Right lobe of liver (tissue), 6 donors: ENCODE results near the gene OSBPL5. TPM values are rescaled to one million over a fixed set of nuclear protein-coding genes. Genes with fewer than 3 reads are reported as not detected.

Source experiments
- ATAC-seq, 4 donors: fragments of 200-7000 bp; cut with Tn5 transposase; one replicate each; pipeline ENCODE4 v1.9.1; 2020; ENCODE audit warnings: mild to moderate bottlenecking in 4 of 4, moderate library complexity in 4 of 4
- DNase-seq, 3 donors: peaks; one replicate each; pipeline ENCODE4 v3.0.0-alpha.2; 2020
- H3K27ac ChIP-seq, 3 donors: fragments of 200-600 bp; one replicate each; pipeline ENCODE4 v1.8.0; 2022
- H3K27me3 ChIP-seq, 2 donors: fragments of 200-600 bp; one replicate each; pipeline ENCODE4 v1.8.0; 2022
- H3K36me3 ChIP-seq, 4 donors: fragments of 200-600 bp; sonication (generic) in 1 of 4; one replicate each; pipeline versions ENCODE4 v1.5.1 to v1.8.0; 2017 to 2022; ENCODE audit warnings: control low read depth in 1 of 4
- H3K4me1 ChIP-seq, 4 donors: fragments of 200-600 bp; sonication (generic) in 1 of 4; one replicate each; pipeline versions ENCODE4 v1.5.1 to v1.8.0; 2017 to 2022; ENCODE audit warnings: control low read depth in 1 of 4
- H3K4me3 ChIP-seq, 3 donors: fragments of 200-600 bp; one replicate each; pipeline ENCODE4 v1.8.0; 2022
- H3K9me3 ChIP-seq, 4 donors: fragments of 200-600 bp; sonication (generic) in 1 of 4; one replicate each; pipeline versions ENCODE4 v1.5.1 to v1.8.0; 2017 to 2022; ENCODE audit warnings: control low read depth in 1 of 4
- POLR2A ChIP-seq: fragments of 450-650 bp; IDR thresholded peaks from one replicate; pipeline ENCODE4 v1.6.1; 2017; ENCODE audit warnings: antibody characterized with exemption, mild to moderate bottlenecking
- WGBS: methylation state at CpG from one replicate; pipeline ENCODE4 v1.1.6; 2018; ENCODE audit warnings: low coverage, low lambda C conversion rate; ENCODE audit not compliant: insufficient coverage; ENCODE audit errors: missing lambda C conversion rate; 5-methylcytosine and 5-hydroxymethylcytosine counted together
- intact Hi-C, 2 donors: fragments of 100-400 bp; cut with DNase I; formaldehyde crosslinking; loops; one replicate each; pipeline versions ENCODE4 v1.11.2 to v1.14.1; 2022
- total RNA-seq, 6 experiments: library from RNA; depleted of rRNA in 2 of 6; stranded (reverse); fragments of >200 nt in 2 of 6; fragmentation: NEBNext Ultra II Directional in 3 of 6; extraction: Animal tissue kit (Norgen Biotek cat#: 25700) in 3 of 6; gene quantifications; one replicate each; pipeline versions ENCODE4 v1.1.0 to v1.2.4, GENCODE V29; 2016 to 2023
- TF ChIP-seq, protein P1 (sequence below), 4 donors: fragments of 200-600 bp in 3 of 4; fragments of 450-650 bp in 1 of 4; IDR thresholded peaks; one replicate each; pipeline versions ENCODE4 v1.5.1 to v1.8.0; 2016 to 2022; ENCODE audit warnings: antibody characterized with exemption in 4 of 4, mild to moderate bottlenecking in 2 of 4
- donor health status: DM: no; HTN: yes; CAD: no.
- donor health status: DM: no; HTN: no; CAD: no.
- donor health status: DM: no; HTN: no; CAD: no.
- donor health status: DM: no; HTN: yes; CAD: no.
- donor health status: DM: no; HTN: yes; CAD: no.

Gene OSBPL5
- total RNA-seq, 6 experiments from 2014 or later, result 2.2 to 6.3 (median 3.4) TPM

DNA sequence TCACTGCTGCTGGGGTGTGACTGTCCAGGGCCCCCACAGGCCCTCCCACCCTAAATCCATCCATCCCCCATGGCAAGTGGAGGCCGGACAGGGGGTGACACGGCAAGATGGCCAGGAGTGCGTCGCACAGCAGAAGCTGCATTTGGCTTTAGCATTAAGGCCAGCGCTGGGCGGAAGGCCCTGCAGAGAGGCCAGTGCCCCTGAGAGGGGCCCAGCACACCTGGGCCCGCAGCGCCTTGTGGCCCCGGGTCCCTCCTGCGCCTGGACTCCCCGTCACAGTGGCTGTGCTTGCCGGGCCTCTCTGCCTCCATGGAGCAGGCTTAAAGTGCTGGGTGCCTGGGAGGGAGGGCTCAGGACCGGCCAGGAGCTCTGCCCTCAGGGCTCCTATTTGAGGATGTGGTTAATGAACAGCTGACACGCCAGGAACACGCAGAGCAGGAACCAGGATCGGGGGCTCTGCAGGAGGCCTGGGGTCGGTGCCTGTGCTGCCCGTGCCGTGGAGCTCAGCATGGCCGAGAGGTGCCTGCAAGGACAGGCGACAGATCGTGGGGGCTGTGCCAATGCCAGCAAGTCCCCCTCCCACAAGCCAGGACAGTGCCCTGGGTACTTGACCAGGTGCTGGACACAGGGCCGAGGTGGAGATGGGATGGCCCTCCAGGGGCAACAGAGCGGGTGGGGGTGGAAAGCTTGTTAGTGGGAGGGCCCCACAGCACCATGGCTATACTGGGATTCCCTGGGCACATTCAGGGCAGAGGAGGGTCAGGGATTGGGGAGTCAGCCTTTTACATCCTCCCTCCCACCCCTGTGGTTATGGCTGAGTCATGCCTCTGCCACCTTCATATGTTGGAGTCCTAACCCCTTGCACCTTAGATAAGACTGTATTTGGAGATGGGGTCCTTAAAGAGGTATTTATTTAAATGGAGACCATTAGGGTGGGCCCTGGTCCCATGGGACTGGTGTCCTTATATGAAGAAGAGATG lies 77.0 kb downstream of the OSBPL5 start:
- DNase-seq (no peak), ATAC-seq (no peak)
- Histone ChIP-seq H3K4me1 (no peaks in the 10 kb centered on the region), H3K27me3 (no peaks in the 10 kb centered on the region), H3K27ac (no peak overlapping the region), H3K9me3 (no peaks in the 10 kb centered on the region), H3K36me3 (no peaks in the 10 kb centered on the region), H3K4me3 (no peak overlapping the region)
- 100% methylated on average over 1 of the region's 24 CpGs for WGBS
- intact Hi-C loops, result no loop called here
- TF ChIP-seq POLR2A, result no peak
- TF ChIP-seq, protein P1, sequence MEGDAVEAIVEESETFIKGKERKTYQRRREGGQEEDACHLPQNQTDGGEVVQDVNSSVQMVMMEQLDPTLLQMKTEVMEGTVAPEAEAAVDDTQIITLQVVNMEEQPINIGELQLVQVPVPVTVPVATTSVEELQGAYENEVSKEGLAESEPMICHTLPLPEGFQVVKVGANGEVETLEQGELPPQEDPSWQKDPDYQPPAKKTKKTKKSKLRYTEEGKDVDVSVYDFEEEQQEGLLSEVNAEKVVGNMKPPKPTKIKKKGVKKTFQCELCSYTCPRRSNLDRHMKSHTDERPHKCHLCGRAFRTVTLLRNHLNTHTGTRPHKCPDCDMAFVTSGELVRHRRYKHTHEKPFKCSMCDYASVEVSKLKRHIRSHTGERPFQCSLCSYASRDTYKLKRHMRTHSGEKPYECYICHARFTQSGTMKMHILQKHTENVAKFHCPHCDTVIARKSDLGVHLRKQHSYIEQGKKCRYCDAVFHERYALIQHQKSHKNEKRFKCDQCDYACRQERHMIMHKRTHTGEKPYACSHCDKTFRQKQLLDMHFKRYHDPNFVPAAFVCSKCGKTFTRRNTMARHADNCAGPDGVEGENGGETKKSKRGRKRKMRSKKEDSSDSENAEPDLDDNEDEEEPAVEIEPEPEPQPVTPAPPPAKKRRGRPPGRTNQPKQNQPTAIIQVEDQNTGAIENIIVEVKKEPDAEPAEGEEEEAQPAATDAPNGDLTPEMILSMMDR (IDR thresholded peaks at IDR 0.05), result no peak

DNA sequence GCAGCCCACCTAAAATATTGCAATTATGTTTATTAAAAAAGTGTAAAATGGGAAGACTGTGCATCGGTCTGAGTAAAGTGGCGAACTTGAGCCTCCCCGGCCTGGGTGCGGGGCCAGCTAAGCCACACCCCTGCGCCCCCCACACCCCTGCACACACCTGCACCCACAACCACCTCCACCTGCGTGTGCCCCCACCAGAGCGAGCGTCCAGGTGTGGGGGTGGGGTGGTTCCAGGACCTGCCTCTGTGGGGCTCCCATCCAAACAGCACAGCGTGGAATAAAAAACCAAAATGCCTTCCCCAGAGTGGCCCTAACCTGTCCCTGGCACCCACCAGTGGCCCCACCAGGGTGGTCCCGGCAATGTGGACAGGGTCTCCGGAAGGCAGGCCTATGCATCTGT lies 77.7 kb downstream of the OSBPL5 start:
- 92% methylated on average over 4 of the region's 11 CpGs for WGBS
- no peaks in the 10 kb centered on the region for H3K9me3 ChIP-seq
- H3K4me3 ChIP-seq, result no peak overlapping the region
- H3K36me3 ChIP-seq, result no peaks in the 10 kb centered on the region
- no peaks in the 10 kb centered on the region for H3K4me1 ChIP-seq
- DNase-seq, result no peak
- TF ChIP-seq, protein P1 (IDR thresholded peaks at IDR 0.05), result no peak
- TF ChIP-seq POLR2A, result no peak
- intact Hi-C loops, result no loop called here
- H3K27me3 ChIP-seq, result no peaks in the 10 kb centered on the region
- no peak overlapping the region for H3K27ac ChIP-seq
- ATAC-seq, result no peak

DNA sequence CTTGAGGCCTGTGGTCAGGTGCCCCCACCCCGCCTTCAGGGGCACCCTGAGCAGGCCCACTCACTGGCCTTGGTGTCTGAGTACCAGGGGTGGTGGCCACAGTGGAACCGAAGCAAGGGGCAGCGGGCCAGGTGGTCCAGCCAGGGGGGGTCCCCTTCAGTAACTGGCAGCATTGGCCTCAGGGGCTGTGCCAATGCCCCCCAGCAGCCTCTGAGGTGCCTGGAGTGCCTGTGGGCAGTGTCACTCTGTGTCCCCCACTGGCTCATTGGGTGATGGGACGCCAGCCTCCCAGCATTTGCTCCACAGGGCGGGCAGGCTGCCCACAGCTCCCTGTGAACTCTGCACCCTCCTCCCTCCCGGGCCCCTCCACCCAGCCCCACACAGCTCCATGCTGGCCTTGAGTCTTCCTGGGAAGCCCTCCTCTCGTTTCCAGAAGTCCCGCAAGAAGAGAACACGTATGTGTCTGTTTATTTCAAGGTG lies 78.4 kb downstream of the OSBPL5 start:
- H3K4me1 ChIP-seq, result no peaks in the 10 kb centered on the region
- no peaks in the 10 kb centered on the region for H3K27me3 ChIP-seq
- H3K27ac ChIP-seq, result no peak overlapping the region
- WGBS, result 56% methylated on average over 3 of the region's 9 CpGs
- no peak for DNase-seq
- TF ChIP-seq, protein P1 (IDR thresholded peaks at IDR 0.05), result no peak
- TF ChIP-seq POLR2A, result no peak
- no peaks in the 10 kb centered on the region for H3K36me3 ChIP-seq
- intact Hi-C loops, result no loop called here
- H3K4me3 ChIP-seq, result no peak overlapping the region
- no peaks in the 10 kb centered on the region for H3K9me3 ChIP-seq
- ATAC-seq, result no peak

DNA sequence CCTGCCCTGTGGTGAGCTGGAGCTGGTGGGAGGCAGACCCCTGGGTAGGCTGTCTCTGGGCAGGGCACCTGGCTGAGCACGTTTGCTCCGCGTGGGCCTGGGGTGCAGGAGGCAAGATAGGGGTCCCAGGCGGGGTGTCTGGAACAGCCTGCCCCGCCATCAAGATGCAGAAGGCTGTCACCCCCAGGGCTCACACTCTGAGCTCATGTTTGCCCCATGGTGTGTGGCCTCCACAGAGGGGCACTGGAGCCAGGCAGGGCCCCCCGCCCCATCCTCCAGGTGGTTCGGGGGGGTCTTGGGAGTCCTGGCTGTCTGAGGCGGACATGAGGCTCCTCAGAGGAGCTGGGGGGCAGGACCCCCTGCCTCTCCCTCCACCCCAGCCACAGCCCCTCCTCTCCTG lies 79.0 kb downstream of the OSBPL5 start:
- DNase-seq, result no peak
- no peaks in the 10 kb centered on the region for H3K9me3 ChIP-seq
- H3K4me1 ChIP-seq, result no peaks in the 10 kb centered on the region
- H3K36me3 ChIP-seq, result no peaks in the 10 kb centered on the region
- H3K27me3 ChIP-seq, result no peaks in the 10 kb centered on the region
- TF ChIP-seq, protein P1 (IDR thresholded peaks at IDR 0.05), result no peak
- TF ChIP-seq POLR2A, result no peak
- no peak overlapping the region for H3K4me3 ChIP-seq
- H3K27ac ChIP-seq, result no peak overlapping the region
- ATAC-seq, result peak in 1 of 4 donors; percentile 6
- WGBS, result no CpG with 5 or more reads among the region's 8 CpGs
- intact Hi-C loops, result no loop called here
